Measurements from ENCODE around the gene CLEC4G.

- TF ChIP-seq EZH2 (IDR thresholded peaks at IDR 0.05; ENCODE audit: borderline replicate concordance, insufficient read depth, low read length, poor library complexity, severe bottlenecking) (no peak), TAF1 (IDR thresholded peaks at IDR 0.05; ENCODE audit: low read depth) (no peak), EP300 (conservative IDR thresholded peaks at IDR 0.05; ENCODE audit: poor library complexity, severe bottlenecking) (no peak)
- TF ChIP-seq, protein P1, sequence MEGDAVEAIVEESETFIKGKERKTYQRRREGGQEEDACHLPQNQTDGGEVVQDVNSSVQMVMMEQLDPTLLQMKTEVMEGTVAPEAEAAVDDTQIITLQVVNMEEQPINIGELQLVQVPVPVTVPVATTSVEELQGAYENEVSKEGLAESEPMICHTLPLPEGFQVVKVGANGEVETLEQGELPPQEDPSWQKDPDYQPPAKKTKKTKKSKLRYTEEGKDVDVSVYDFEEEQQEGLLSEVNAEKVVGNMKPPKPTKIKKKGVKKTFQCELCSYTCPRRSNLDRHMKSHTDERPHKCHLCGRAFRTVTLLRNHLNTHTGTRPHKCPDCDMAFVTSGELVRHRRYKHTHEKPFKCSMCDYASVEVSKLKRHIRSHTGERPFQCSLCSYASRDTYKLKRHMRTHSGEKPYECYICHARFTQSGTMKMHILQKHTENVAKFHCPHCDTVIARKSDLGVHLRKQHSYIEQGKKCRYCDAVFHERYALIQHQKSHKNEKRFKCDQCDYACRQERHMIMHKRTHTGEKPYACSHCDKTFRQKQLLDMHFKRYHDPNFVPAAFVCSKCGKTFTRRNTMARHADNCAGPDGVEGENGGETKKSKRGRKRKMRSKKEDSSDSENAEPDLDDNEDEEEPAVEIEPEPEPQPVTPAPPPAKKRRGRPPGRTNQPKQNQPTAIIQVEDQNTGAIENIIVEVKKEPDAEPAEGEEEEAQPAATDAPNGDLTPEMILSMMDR (IDR thresholded peaks at IDR 0.05; ENCODE audit: poor library complexity, severe bottlenecking): no peak
- TF ChIP-seq, protein P2, sequence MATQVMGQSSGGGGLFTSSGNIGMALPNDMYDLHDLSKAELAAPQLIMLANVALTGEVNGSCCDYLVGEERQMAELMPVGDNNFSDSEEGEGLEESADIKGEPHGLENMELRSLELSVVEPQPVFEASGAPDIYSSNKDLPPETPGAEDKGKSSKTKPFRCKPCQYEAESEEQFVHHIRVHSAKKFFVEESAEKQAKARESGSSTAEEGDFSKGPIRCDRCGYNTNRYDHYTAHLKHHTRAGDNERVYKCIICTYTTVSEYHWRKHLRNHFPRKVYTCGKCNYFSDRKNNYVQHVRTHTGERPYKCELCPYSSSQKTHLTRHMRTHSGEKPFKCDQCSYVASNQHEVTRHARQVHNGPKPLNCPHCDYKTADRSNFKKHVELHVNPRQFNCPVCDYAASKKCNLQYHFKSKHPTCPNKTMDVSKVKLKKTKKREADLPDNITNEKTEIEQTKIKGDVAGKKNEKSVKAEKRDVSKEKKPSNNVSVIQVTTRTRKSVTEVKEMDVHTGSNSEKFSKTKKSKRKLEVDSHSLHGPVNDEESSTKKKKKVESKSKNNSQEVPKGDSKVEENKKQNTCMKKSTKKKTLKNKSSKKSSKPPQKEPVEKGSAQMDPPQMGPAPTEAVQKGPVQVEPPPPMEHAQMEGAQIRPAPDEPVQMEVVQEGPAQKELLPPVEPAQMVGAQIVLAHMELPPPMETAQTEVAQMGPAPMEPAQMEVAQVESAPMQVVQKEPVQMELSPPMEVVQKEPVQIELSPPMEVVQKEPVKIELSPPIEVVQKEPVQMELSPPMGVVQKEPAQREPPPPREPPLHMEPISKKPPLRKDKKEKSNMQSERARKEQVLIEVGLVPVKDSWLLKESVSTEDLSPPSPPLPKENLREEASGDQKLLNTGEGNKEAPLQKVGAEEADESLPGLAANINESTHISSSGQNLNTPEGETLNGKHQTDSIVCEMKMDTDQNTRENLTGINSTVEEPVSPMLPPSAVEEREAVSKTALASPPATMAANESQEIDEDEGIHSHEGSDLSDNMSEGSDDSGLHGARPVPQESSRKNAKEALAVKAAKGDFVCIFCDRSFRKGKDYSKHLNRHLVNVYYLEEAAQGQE (IDR thresholded peaks at IDR 0.05; ENCODE audit: borderline replicate concordance): no peak
These were observed 40.9 kb upstream of the CLEC4G start for GRCh38 chr19:7772752-7773291.

Measured in neural cell (in vitro differentiated cells).